GM11168 (cell line): ENCODE measurements around the gene TMEM191B.
"Not testable (repeated sequence)": the region's sequence is repeated elsewhere in the genome, so short reads cannot be mapped to it uniquely, and the experiment has no call there.

ENCODE experiments used
- in situ Hi-C: fragments of 300-500 bp; cut with MboI; formaldehyde crosslinking; loops from one replicate; pipeline ENCODE4 v1.12.0; 2022; ENCODE audit warnings: low sequenced_read_pairs; ENCODE audit not compliant: unreplicated experiment

The TMEM191B gene

GRCh38 chr22:18554280-18555256, 27.0 kb downstream of the TMEM191B start:
- in situ Hi-C loops, result not testable (repeated sequence)

DNA sequence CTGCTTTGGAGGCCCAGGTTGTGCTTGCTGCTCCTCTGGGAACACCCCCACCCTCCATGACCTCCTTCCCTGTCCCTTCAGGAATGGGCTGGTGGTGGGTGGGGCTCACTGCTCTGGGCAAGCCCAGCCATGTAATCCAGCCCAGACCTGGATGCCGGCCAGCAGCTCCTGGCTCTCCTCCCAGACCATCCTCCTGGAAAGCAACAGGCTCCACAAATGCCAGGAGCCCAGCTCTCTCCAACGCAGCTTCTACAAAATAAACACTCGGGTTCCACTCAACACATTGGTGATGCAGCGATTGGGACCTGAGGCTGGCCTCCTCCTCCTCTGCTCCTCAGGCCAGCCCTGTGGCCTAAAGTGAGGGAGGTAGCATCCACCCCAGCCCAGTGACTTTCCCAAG, 30.9 kb downstream of the TMEM191B start:
- in situ Hi-C loops, result not testable (repeated sequence)

GRCh38 chr22:18558939-18559338, 31.3 kb downstream of the TMEM191B start:
- in situ Hi-C loops, result not testable (repeated sequence)

- in situ Hi-C loops, result not testable (repeated sequence)
These were observed 32.7 kb downstream of the TMEM191B start for GRCh38 chr22:18560099-18560974.

DNA sequence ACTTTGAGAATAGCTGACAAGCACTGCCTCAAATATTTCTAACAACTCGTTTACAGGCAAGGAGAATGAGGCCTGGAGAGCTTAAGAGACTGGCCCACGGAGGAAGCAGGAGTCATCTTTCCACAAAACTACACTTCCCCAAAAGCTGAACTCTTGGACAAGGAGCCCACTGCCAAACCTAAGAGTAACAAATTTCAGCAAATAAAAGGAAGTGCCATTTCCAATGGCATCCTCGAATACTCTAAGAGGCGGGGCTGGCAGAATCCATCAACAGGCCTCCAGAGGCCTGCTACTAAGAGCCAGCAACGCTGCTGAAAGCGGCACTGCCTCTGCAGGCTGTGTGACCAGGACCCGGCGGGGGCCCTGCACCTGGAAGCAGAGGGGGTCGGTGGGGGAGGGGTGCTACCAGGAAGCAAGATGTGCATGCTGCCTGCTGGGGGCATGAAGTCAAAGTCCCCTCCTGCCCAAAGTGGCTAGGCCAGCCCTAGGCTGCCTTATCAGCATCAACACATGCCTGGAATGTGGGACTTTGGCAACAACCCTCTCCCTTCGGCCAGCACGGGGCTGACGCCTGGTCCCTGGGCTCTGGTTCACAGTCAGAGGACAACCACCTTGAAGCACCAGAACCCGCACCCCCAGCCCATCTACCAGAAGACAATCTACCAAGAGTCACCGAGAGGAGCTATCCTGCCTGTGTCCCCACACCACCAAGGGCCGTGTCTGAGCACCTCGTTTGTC, 43.1 kb downstream of the TMEM191B start:
- in situ Hi-C loops, result not testable (repeated sequence)

GRCh38 chr22:18573483-18574164, 46.0 kb downstream of the TMEM191B start:
- in situ Hi-C loops, result not testable (repeated sequence)

- in situ Hi-C loops, result not testable (repeated sequence)
These were observed 47.0 kb downstream of the TMEM191B start for GRCh38 chr22:18574555-18574954.

DNA sequence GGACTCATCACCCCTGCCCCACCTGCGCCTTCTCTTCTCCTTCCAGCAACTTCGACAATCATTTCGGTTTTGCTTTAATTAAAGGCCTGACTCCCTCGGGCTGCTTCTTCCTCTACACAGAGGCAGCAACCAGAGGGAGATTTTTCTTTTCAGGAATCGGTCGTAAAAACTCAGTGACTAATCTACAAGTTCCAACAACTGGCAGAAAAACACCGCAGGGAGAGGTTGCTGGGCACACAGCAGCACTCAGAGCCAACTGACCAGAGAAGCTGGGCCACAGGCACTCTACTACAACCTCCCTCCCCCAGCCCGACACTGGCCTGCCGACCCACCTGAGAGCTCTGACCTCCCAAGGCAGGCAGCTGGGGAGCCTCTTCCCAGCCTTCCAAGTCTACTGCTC, 48.1 kb downstream of the TMEM191B start:
- in situ Hi-C loops, result not testable (repeated sequence)

- in situ Hi-C loops, result not testable (repeated sequence)
These were observed 49.7 kb downstream of the TMEM191B start for GRCh38 chr22:18577090-18577818.

DNA sequence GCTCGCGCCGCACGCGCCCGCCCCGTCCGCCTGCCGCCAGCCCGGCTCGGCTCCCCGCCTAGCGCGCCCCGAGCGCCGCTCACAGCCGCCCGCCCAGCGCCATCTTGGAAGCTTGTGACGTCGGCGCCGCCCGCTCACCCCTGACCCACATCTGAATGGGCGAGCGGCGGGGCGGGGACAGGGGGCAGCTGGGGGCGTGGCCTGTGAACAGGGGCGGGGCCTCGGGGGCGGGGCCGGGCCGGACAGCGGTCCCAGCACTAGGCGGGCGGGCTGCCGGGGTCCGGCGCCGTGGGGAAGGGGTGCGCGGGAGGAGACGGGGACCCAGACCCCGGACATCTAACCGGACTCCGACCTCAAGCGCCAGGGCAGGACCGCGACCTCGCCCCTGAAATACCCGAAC, 50.2 kb downstream of the TMEM191B start:
- in situ Hi-C loops, result not testable (repeated sequence)
